Left ventricle myocardium inferior (tissue), 1 donor: ENCODE data around the gene NFIA. TPM values are rescaled to one million over a fixed set of nuclear protein-coding genes. Genes with fewer than 3 reads are reported as not detected.

Experiments
- DNase-seq: peaks from one replicate; pipeline ENCODE4 v3.0.0-alpha.2; 2020
- H3K27ac ChIP-seq: fragments of 200-600 bp; replicated peaks from 2 replicates; pipeline ENCODE4 v1.8.0; 2021
- H3K27me3 ChIP-seq: fragments of 200-600 bp; 2 replicates; pipeline ENCODE4 v1.8.0; 2021; ENCODE audit warnings: low read depth
- H3K36me3 ChIP-seq: fragments of 200-600 bp; 2 replicates; pipeline ENCODE4 v1.8.0; 2021
- H3K4me1 ChIP-seq: fragments of 200-600 bp; 2 replicates; pipeline ENCODE4 v1.8.0; 2021
- H3K4me3 ChIP-seq: fragments of 200-600 bp; 2 replicates; pipeline ENCODE4 v1.8.0; 2021; ENCODE audit warnings: mild to moderate bottlenecking, moderate library complexity
- H3K9me3 ChIP-seq: fragments of 200-600 bp; replicated peaks from 2 replicates; pipeline ENCODE4 v1.8.0; 2021
- CTCF ChIP-seq: fragments of 200-600 bp; IDR thresholded peaks from 2 replicates; pipeline ENCODE4 v1.8.0; 2021; ENCODE audit warnings: antibody characterized with exemption, mild to moderate bottlenecking, borderline replicate concordance
- intact Hi-C: fragments of 100-400 bp; cut with micrococcal nuclease; formaldehyde crosslinking; loops from one replicate; pipeline ENCODE4 v1.11.0; 2022
- total RNA-seq: library from RNA; stranded (reverse); fragmentation: NEBNext Ultra II Directional; extraction: Animal tissue kit (Norgen Biotek cat#: 25700); gene quantifications from one replicate; pipeline ENCODE4 v1.2.1, GENCODE V29; 2021
- donor health status: DM: no; HTN: yes; CAD: no; lungs with severe emphysema.

Gene NFIA
- total RNA-seq, 1 donor from 2014 or later: 90.2 TPM

- Histone ChIP-seq H3K27me3 (no peaks in the 10 kb centered on the region), H3K4me1 (no peaks in the 10 kb centered on the region), H3K36me3 (no peaks in the 10 kb centered on the region), H3K9me3 (peaks cover under 1% of the 10 kb centered on the region), H3K4me3 (no peak overlapping the region), H3K27ac (no peak overlapping the region)
- intact Hi-C loops: no loop called here
- no peak for TF ChIP-seq CTCF
- no peak for DNase-seq
These were observed 422.6 kb downstream of the NFIA start for GRCh38 chr1:61504852-61505390.

- no peaks in the 10 kb centered on the region for H3K27me3 ChIP-seq
- no peak overlapping the region for H3K4me3 ChIP-seq
- H3K4me1 ChIP-seq: no peaks in the 10 kb centered on the region
- H3K36me3 ChIP-seq: no peaks in the 10 kb centered on the region
- no peak for DNase-seq
- intact Hi-C loops: no loop called here
- peaks cover 8% of the 10 kb centered on the region for H3K9me3 ChIP-seq
- no peak overlapping the region for H3K27ac ChIP-seq
- TF ChIP-seq CTCF: no peak
These were observed 423.9 kb downstream of the NFIA start for GRCh38 chr1:61506236-61506635.

- intact Hi-C loops: no loop called here
These were observed 424.7 kb downstream of the NFIA start for GRCh38 chr1:61506944-61507500.

More at GRCh38 chr1:61506944-61507500, 424.7 kb downstream of the NFIA start:
- Histone ChIP-seq H3K4me3 (no peak overlapping the region), H3K27ac (no peak overlapping the region), H3K4me1 (no peaks in the 10 kb centered on the region), H3K9me3 (peaks cover 8% of the 10 kb centered on the region), H3K36me3 (no peaks in the 10 kb centered on the region), H3K27me3 (no peaks in the 10 kb centered on the region)
- no peak for TF ChIP-seq CTCF
- DNase-seq: no peak
